ENCODE measurements around the gene ISM1.

Gene ISM1

GRCh38 chr20:13313201-13313600, 92.1 kb downstream of the ISM1 start:
- Histone ChIP-seq H3F3A (ENCODE audit: control insufficient read depth, insufficient read depth) (no peaks in the 10 kb centered on the region), H3K36me3 (ENCODE audit: control insufficient read depth, low read length) (no peaks in the 10 kb centered on the region), H4K20me1 (ENCODE audit: control insufficient read depth, insufficient read depth, low read depth, low read length) (no peaks in the 10 kb centered on the region), H3K4me3 (ENCODE audit: low read length) (no peak overlapping the region), H3K4me2 (ENCODE audit: low read length) (no peak overlapping the region), H3K4me1 (ENCODE audit: control insufficient read depth, low read length) (no peaks in the 10 kb centered on the region), H3K27ac (ENCODE audit: low read depth, low read length) (no peak overlapping the region), H3K9me3 (ENCODE audit: control insufficient read depth, insufficient read depth, low read length) (no peaks in the 10 kb centered on the region), H3K27me3 (ENCODE audit: control insufficient read depth, low read length) (no peaks in the 10 kb centered on the region), H3K79me2 (ENCODE audit: control insufficient read depth, low read length) (no peaks in the 10 kb centered on the region), H3K9me2 (replicated peaks; ENCODE audit: control insufficient read depth, low read length) (no peaks in the 10 kb centered on the region)
- TF ChIP-seq EZH2phosphoT487 (IDR thresholded peaks at IDR 0.05; ENCODE audit: borderline replicate concordance, low read length) (no peak), CTCF (IDR thresholded peaks at IDR 0.05; ENCODE audit: low read depth, low read length, poor library complexity, severe bottlenecking) (no peak)

GRCh38 chr20:13317439-13317838, 96.4 kb downstream of the ISM1 start:
- no peak for TF ChIP-seq CTCF (IDR thresholded peaks at IDR 0.05; ENCODE audit: low read depth, low read length, poor library complexity, severe bottlenecking)
- no peak for TF ChIP-seq EZH2phosphoT487 (IDR thresholded peaks at IDR 0.05; ENCODE audit: borderline replicate concordance, low read length)
- Histone ChIP-seq H3K36me3 (ENCODE audit: control insufficient read depth, low read length) (no peaks in the 10 kb centered on the region), H3K4me1 (ENCODE audit: control insufficient read depth, low read length) (no peaks in the 10 kb centered on the region), H3F3A (ENCODE audit: control insufficient read depth, insufficient read depth) (no peaks in the 10 kb centered on the region), H3K79me2 (ENCODE audit: control insufficient read depth, low read length) (no peaks in the 10 kb centered on the region), H3K4me2 (ENCODE audit: low read length) (no peak overlapping the region), H4K20me1 (ENCODE audit: control insufficient read depth, insufficient read depth, low read depth, low read length) (no peaks in the 10 kb centered on the region), H3K27ac (ENCODE audit: low read depth, low read length) (no peak overlapping the region), H3K4me3 (ENCODE audit: low read length) (no peak overlapping the region), H3K27me3 (ENCODE audit: control insufficient read depth, low read length) (no peaks in the 10 kb centered on the region), H3K9me2 (replicated peaks; ENCODE audit: control insufficient read depth, low read length) (no peaks in the 10 kb centered on the region), H3K9me3 (ENCODE audit: control insufficient read depth, insufficient read depth, low read length) (no peaks in the 10 kb centered on the region)

- Histone ChIP-seq H3K27ac (ENCODE audit: low read depth, low read length) (no peak overlapping the region), H3K4me1 (ENCODE audit: control insufficient read depth, low read length) (no peaks in the 10 kb centered on the region), H3K36me3 (ENCODE audit: control insufficient read depth, low read length) (no peaks in the 10 kb centered on the region), H4K20me1 (ENCODE audit: control insufficient read depth, insufficient read depth, low read depth, low read length) (no peaks in the 10 kb centered on the region), H3K9me3 (ENCODE audit: control insufficient read depth, insufficient read depth, low read length) (no peaks in the 10 kb centered on the region), H3K27me3 (ENCODE audit: control insufficient read depth, low read length) (no peaks in the 10 kb centered on the region), H3F3A (ENCODE audit: control insufficient read depth, insufficient read depth) (no peaks in the 10 kb centered on the region), H3K4me2 (ENCODE audit: low read length) (no peak overlapping the region), H3K79me2 (ENCODE audit: control insufficient read depth, low read length) (no peaks in the 10 kb centered on the region), H3K9me2 (replicated peaks; ENCODE audit: control insufficient read depth, low read length) (no peaks in the 10 kb centered on the region), H3K4me3 (ENCODE audit: low read length) (no peak overlapping the region)
- TF ChIP-seq EZH2phosphoT487 (IDR thresholded peaks at IDR 0.05; ENCODE audit: borderline replicate concordance, low read length) (no peak), CTCF (IDR thresholded peaks at IDR 0.05; ENCODE audit: low read depth, low read length, poor library complexity, severe bottlenecking) (no peak)
These were observed 97.9 kb downstream of the ISM1 start for GRCh38 chr20:13318871-13319521.

All from DOHH2 (cell line).